GM18502 (cell line): Measurements from ENCODE around the gene IFT122.

Experiments
- ATAC-seq: cut with Tn5 transposase; IDR thresholded peaks from one replicate; pipeline ENCODE4 v1.9.1; 2021; ENCODE audit warnings: mild to moderate bottlenecking; ENCODE audit not compliant: unreplicated experiment, poor library complexity

IFT122 gene

GRCh38 chr3:129553171-129553570, 113.1 kb downstream of the IFT122 start:
- ATAC-seq = no peak

DNA sequence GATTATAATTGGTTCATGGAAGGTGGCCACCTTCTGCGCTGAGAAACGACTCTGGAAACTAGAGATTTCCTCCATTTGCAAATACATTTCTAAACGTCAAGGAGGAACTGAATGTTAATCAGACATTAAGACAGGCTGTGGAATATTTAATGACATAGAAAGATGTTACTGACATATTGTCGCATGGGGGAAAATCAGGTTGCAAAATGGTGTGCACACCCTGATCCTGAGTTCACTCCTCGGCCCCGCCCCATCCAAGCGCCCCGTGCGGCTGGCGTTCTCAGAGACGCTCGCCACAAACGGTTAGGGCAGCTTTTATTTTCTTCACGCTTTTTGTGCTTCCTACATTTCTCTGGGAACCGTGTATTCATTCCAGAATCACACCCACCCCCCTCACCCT, 113.7 kb downstream of the IFT122 start:
- ATAC-seq = no peak

GRCh38 chr3:129554356-129555152, 114.5 kb downstream of the IFT122 start:
- no peak for ATAC-seq

- ATAC-seq = no peak
These were observed 115.1 kb downstream of the IFT122 start for GRCh38 chr3:129555153-129555550.

GRCh38 chr3:129555616-129556357, 115.8 kb downstream of the IFT122 start:
- ATAC-seq = no peak

GRCh38 chr3:129556358-129556695, 116.3 kb downstream of the IFT122 start:
- no peak for ATAC-seq

DNA sequence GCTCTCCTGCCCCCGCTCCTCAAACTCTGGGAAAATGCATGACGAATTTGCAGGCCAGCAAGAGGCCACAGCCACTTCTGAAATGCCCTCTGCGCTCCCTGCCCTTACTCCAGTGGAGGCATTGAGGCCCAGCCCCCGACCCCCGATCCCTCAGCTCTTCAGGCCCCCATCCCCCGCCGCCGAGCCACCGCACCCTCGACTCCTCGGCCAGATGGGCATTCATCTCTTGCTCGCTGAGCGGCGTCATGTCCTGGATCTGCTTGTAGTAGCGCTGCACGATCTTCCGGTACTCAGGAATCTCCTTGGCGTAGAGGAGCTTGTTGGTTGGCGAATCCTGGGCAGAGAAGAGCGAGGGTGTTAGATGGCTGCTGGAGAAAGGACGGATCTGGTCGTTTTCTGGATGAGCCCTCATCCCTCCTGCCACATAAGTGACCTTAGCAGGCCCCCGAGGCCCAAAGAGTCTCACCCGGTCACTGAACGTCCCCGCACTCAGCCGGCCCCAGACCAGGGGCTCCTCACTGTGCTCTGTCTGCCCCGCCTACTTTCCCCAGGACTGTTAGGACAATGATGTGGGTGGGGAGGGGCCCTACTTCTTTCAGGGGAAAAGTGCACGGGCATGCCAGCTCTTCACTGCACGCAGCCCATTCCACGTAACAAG, 117.0 kb downstream of the IFT122 start:
- ATAC-seq = no peak

DNA sequence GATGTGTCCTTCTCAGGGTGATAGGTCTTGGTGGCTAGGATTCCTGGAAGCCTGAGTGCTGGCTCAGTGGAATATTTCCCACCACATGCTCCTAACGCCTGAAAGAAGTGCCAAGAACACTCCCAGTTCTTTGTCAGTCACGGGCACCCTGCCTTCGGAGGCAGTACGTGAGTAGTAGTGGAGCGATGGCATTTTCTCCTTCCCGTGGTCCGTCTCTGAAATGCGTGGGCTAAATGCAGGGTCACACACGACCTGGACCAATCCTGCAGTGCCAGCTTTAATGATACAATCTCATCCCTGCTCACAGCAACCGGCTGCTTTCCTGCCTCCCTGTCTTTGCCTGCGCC, 117.5 kb downstream of the IFT122 start:
- ATAC-seq = no peak

DNA sequence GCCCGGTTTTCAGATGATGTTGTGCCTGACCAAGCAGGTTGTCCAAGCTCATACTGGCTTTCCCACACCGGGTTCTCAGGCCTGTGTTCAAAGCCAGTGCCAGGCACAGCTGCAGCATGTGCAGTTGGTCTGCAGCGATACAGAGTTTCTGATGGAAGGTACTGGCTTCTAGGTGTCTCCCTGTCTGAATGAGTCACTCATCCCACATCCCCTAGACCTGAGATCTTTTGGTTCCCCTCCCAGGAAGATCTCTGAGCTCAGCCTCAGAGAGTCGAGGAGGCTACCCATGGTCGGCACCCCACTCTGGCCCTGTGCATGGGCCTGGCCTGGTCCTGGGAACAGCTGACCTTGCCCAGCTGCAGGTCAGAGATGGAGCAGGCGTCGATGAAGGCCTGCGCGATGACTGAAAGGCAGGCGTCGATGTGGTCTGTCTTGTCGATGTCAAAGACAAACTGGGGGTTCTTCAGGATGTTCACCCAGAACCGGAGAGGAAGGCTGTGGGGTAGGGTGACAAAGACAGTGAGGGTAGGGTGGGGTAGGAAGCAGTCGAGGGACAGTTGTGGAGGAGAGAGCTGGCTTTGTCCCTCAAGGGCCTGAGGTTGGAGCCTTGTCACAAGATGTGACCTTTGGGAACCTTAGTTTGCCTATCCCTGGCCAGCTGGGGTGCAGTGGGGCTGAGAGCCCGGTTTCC, 118.2 kb downstream of the IFT122 start:
- ATAC-seq = no peak

DNA sequence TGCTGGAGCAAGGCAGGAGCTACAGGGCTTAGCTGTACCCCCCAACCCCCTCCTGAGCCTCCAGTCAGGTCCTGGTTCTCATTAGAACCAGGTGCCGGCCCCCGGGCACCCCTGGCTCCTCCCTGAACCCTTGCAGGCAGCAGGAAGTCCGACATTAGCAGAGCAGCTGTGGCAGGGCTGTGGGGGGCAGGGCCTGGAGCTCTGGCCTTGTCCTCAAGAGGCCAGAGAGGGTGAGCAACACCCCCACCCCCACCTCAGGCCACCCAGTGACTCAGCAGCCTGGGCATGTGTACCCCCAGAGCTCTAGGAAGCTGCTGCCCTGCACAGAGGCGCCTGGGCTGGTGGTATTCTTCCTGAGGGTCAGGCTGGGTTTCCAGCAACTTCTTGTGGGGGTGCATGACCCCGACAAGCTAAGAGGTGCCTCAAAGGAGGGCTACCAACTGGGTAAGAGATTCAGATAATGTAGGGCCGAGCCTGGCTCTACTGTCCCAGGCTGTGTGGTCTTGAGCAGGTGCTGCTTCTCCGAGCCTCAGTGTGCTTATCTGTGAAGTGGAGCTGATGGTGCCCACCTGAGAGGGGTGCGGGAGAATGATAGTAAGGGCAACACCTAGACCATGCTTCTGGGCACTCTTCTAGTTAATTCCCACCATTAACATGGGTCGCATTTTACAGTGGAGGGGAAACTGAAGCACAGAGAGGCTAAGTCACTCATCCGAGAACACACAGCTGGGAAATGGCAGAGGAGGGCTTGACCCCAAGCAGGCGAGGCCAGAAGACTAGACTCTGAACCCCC, 118.9 kb downstream of the IFT122 start:
- ATAC-seq = no peak

DNA sequence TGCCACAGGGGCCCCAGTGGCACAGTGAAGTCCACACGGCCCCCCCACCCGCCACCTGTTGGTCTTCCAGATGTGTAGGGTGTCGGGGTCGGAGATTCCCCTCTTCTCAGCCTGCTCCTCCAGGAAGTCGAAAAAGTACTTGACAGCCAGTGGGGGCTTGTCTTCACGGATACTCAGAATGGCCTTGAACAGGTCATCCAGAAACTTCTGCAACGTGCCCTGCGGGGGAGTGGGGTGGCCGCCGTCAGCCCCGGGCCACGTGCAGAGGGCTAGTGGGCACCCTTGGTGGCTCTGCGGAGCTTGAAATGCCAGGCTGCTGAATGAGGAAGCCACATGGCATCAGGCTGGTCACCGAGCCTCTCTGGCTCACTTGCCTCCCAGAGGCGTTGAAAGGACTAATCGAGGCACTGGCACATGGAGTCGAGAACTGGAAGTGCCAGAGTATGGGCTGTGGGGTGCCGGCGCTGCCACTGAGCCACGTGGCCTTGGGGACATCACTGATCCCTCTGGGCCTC, 119.6 kb downstream of the IFT122 start:
- ATAC-seq = no peak

GRCh38 chr3:129560269-129560787, 120.3 kb downstream of the IFT122 start:
- no peak for ATAC-seq

- ATAC-seq = no peak
These were observed 121.0 kb downstream of the IFT122 start for GRCh38 chr3:129560911-129561594.

DNA sequence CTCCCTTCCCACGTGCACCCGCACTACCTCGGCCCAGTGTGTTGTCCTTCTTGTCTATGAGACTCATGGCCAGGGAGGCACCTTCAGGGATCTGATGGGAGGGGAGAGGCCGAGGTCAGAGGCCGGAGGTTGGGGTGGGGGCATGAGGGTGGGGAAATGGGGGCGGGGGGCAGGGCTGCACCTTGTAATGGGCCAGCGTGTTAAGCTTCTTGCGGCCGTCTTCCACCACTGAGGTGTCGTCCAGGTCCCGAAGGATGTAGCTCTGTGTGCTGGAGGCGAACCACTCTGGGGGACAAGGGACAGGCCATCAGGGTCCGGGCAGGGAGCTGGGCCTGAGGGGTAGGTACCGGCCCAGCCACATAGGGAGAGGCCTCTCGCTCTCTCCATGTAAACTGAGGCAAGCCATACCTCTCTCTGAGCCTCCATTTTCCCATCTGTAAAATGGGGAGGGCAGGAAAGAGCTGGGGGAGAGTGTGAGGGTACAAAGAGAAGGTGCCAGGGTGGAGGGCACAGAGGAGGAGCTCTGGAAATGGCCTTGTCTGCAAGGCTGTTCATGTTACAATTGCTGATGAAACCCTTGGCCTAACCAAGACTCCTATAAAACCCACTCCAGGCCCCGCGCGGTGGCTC, 121.7 kb downstream of the IFT122 start:
- ATAC-seq = no peak

DNA sequence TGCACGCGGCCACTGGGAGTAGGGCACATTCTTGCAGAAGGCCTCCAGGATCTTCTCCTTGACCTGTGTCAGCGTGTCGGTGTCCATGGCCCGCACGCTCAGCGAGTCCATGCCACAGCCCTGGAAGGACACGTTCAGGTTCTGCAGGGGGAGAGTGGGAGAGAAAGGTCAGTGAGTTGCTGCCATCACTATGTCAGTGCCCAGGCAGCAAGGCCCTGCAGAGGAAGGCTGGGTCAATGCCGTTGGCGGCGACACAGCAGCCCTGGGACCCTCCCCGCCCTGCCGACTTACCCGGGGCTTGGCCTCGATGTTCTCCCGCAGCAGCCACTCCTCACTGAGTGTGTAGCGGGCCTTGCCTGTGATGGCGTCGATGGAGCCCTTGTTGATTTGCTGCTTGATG, 122.8 kb downstream of the IFT122 start:
- no peak for ATAC-seq

DNA sequence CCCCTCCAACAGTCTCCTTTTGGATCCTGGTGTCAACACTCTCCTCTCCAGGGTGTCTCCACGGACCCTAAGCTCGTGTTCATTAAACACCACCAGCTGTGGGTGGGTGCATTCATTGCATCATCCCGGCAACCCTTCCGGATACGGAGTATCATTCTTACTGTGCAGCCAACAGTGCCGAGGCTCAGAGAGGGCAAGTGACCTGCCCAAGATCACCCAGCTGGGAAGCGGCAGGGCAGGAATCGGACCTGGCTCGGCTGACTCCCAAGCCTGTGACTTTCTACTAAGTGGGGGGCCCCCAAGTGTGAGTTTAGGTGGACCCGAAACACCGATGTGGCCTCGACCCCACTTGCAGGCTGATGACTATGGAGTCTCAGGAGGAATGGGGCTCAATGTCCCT, 123.3 kb downstream of the IFT122 start:
- ATAC-seq = no peak

GRCh38 chr3:129563850-129564535, 124.0 kb downstream of the IFT122 start:
- ATAC-seq = no peak

DNA sequence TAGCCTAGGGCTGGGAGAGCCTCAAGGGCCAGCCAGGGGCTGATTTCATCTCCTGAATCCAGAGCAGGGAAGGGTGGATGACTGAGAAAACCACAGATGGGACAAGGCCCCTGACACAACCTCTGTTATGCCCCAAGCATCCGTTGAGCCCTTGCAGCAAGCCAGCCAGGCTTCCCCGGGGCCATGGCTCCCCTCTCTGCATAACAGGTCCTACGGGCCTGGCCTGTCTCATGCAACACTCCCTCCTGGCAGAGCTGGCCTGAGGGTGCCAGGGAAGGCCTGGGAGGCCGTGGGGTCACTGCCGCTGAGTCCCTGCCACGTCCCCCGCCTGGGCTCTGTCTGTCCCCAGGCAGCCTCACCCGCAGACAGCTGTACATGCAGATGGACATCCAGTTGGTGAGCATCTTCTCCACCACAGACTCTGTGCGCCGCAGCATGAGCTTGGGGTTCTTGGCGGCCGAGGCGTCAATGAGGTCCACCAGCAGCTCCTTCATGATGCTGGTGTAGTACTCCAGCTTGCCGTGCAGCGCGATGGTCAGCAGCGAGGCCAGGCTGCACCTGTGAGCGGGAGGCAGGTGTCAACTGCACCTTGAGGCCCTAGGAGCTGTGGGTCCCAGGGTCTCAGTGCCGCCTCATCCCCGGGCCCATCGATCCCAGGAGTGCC, 125.1 kb downstream of the IFT122 start:
- no peak for ATAC-seq
